Skin of body (tissue), 2 donors: Measurements from ENCODE around the gene RDM1. TPM values are rescaled to one million over a fixed set of nuclear protein-coding genes. Genes with fewer than 3 reads are reported as not detected.
A peak's percentile ranks its signal among the peaks of the same experiment; 100 is the strongest.
"Not testable (repeated sequence)": the region's sequence is repeated elsewhere in the genome, so short reads cannot be mapped to it uniquely, and the experiment has no call there.

Experiments
- DNase-seq: peaks from one replicate; lab custom pipeline; 2025; lab: John Stamatoyannopoulos, UW
- total RNA-seq: library from RNA; depleted of rRNA; stranded (reverse); fragments of >200 nt; gene quantifications from one replicate; pipeline ENCODE4 v1.2.3, GENCODE V29; 2014

RDM1 gene
- 0.79 TPM for total RNA-seq

GRCh38 chr17:35930211-35931065, at the start of gene RDM1:
Gene RDM1 (minus strand): TSS chr17:35930773. CDS start chr17:35930727, 46 bp downstream.
- DNase-seq: peak; percentile 36

GRCh38 chr17:35978346-35978745, 47.8 kb upstream of the RDM1 start:
- DNase-seq: no peak

GRCh38 chr17:35977509-35977908, 46.9 kb upstream of the RDM1 start:
- DNase-seq: no peak

- DNase-seq: no peak
Measured at GRCh38 chr17:35973333-35974260, 43.0 kb upstream of the RDM1 start.

- no peak for DNase-seq
Measured at GRCh38 chr17:35972945-35973332, 42.4 kb upstream of the RDM1 start.

GRCh38 chr17:35972535-35972934, 42.0 kb upstream of the RDM1 start:
- DNase-seq: no peak

- DNase-seq: no peak
Measured at GRCh38 chr17:35972066-35972465, 41.5 kb upstream of the RDM1 start.

- DNase-seq: peak; percentile 67
Measured at GRCh38 chr17:35969558-35970380, 39.2 kb upstream of the RDM1 start.

GRCh38 chr17:35968520-35969054, 38.0 kb upstream of the RDM1 start:
- DNase-seq: no peak

GRCh38 chr17:35965272-35965671, 34.7 kb upstream of the RDM1 start:
- DNase-seq: no peak

- no peak for DNase-seq
Measured at GRCh38 chr17:35963663-35964062, 33.1 kb upstream of the RDM1 start.

- DNase-seq: no peak
Measured at GRCh38 chr17:35953720-35954119, 23.1 kb upstream of the RDM1 start.

- DNase-seq: no peak
Measured at GRCh38 chr17:35949401-35949800, 18.8 kb upstream of the RDM1 start.

- DNase-seq: no peak
Measured at GRCh38 chr17:35948092-35948491, 17.5 kb upstream of the RDM1 start.

- no peak for DNase-seq
Measured at GRCh38 chr17:35947156-35947585, 16.6 kb upstream of the RDM1 start.

GRCh38 chr17:35944151-35944550, 13.6 kb upstream of the RDM1 start:
- no peak for DNase-seq

- no peak for DNase-seq
Measured at GRCh38 chr17:35943537-35943936, 13.0 kb upstream of the RDM1 start, which contains the start of gene LYZL6. Gene LYZL6 (minus strand): TSS chr17:35943713. CDS start chr17:35939356, 4,357 bp downstream.

- no peak for DNase-seq
Measured at GRCh38 chr17:35942588-35943186, 12.1 kb upstream of the RDM1 start.

- not testable (repeated sequence) for DNase-seq
Measured at GRCh38 chr17:35938492-35938891, 7.9 kb upstream of the RDM1 start.

GRCh38 chr17:35936063-35936462, 5.5 kb upstream of the RDM1 start:
- no peak for DNase-seq
